OCI-LY3 (cell line): ENCODE results near the gene KMT5B.

Experiments
- H2AFZ ChIP-seq: fragments of 200-600, 300-600 bp; shearing (Covaris generic); 2 replicates; pipeline ENCODE4 v1.6.0; 2014; ENCODE audit warnings: antibody characterized with exemption, low read depth, low read length
- H3K27ac ChIP-seq: fragments of 200-600, 300-600 bp; sonication (generic); 2 replicates; pipeline ENCODE4 v1.5.1; 2014; ENCODE audit warnings: mild to moderate bottlenecking, low read length, moderate library complexity, mixed read lengths
- H3K27me3 ChIP-seq: fragments of 200-600, 300-600 bp; sonication (generic); 2 replicates; pipeline ENCODE4 v1.6.1; 2014; ENCODE audit warnings: low read depth, low read length, mixed read lengths
- H3K36me3 ChIP-seq: fragments of 200-600, 300-600 bp; sonication (generic); replicated peaks from 2 replicates; pipeline ENCODE3; 2014; ENCODE audit warnings: low read depth, low read length, mixed read lengths
- H3K4me1 ChIP-seq: fragments of 300-600, 200-600 bp; sonication (generic); 2 replicates; pipeline ENCODE4 v1.6.1; 2014; ENCODE audit warnings: low read length, mixed read lengths
- H3K4me2 ChIP-seq: fragments of 200-600, 300-600 bp; sonication (generic); 2 replicates; pipeline ENCODE4 v1.6.1; 2014; ENCODE audit warnings: low read length, mixed read lengths
- H3K4me3 ChIP-seq: fragments of 300-600, 200-600 bp; sonication (generic); 2 replicates; pipeline ENCODE4 v1.5.1; 2014; ENCODE audit warnings: antibody characterized with exemption, mild to moderate bottlenecking, low read length, moderate library complexity
- H3K79me2 ChIP-seq: fragments of 300-600, 200-600 bp; shearing (Covaris generic); 2 replicates; pipeline ENCODE4 v1.6.1; 2014; ENCODE audit warnings: mild to moderate bottlenecking, low read length, mixed read lengths
- H3K9ac ChIP-seq: fragments of 300-600, 200-600 bp; shearing (Covaris generic); 2 replicates; pipeline ENCODE4 v1.6.0; 2014; ENCODE audit warnings: mild to moderate bottlenecking, low read length, moderate library complexity
- H3K9me3 ChIP-seq: fragments of 200-600, 300-600 bp; shearing (Covaris generic); 2 replicates; pipeline ENCODE4 v1.6.1; 2014; ENCODE audit warnings: low read length, mixed read lengths; ENCODE audit not compliant: insufficient read depth
- H4K20me1 ChIP-seq: fragments of 200-600, 300-600 bp; sonication (generic); 2 replicates; pipeline ENCODE4 v1.6.1; 2016; ENCODE audit warnings: low read length, mixed read lengths; ENCODE audit not compliant: insufficient read depth
- EZH2phosphoT487 ChIP-seq: fragments of 200-600 bp; shearing (Covaris generic); IDR thresholded peaks from 2 replicates; pipeline ENCODE4 v1.6.1; 2018; ENCODE audit warnings: antibody characterized with exemption, mixed run types, low read depth
- TF ChIP-seq, protein P1 (sequence below): fragments of 200-600, 300-600 bp; sonication (generic); IDR thresholded peaks from 2 replicates; pipeline ENCODE4 v1.5.1; 2014; ENCODE audit warnings: antibody characterized with exemption, low read length, low read depth

KMT5B gene

DNA sequence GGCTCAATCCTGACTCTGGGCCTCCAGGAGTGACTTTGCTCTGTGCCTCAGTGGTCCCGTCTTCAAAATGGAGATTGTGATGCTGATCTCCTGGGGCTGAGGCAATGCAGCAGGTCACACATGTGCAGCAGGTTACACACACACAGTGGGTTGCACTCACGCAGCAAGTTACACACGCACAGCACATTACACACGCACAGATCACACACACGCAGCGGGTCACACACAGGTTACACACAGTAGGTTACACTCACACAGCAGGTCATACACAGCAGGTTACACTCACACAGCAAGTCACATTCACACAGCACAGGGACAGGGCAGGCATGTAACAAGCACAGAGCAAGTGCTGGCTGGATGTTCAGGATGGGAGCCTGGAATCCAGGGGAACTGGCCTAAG is 47.4 kb upstream of the KMT5B start:
- no peak overlapping the region for H3K4me3 ChIP-seq
- H2AFZ ChIP-seq: no peak overlapping the region
- H3K9me3 ChIP-seq: no peaks in the 10 kb centered on the region
- no peaks in the 10 kb centered on the region; the same call in 1 of the 2 replicates for H4K20me1 ChIP-seq
- peaks cover 52% of the 10 kb centered on the region for H3K36me3 ChIP-seq
- H3K4me1 ChIP-seq: peaks cover 8% of the 10 kb centered on the region
- no peak for TF ChIP-seq EZH2phosphoT487
- TF ChIP-seq, protein P1, sequence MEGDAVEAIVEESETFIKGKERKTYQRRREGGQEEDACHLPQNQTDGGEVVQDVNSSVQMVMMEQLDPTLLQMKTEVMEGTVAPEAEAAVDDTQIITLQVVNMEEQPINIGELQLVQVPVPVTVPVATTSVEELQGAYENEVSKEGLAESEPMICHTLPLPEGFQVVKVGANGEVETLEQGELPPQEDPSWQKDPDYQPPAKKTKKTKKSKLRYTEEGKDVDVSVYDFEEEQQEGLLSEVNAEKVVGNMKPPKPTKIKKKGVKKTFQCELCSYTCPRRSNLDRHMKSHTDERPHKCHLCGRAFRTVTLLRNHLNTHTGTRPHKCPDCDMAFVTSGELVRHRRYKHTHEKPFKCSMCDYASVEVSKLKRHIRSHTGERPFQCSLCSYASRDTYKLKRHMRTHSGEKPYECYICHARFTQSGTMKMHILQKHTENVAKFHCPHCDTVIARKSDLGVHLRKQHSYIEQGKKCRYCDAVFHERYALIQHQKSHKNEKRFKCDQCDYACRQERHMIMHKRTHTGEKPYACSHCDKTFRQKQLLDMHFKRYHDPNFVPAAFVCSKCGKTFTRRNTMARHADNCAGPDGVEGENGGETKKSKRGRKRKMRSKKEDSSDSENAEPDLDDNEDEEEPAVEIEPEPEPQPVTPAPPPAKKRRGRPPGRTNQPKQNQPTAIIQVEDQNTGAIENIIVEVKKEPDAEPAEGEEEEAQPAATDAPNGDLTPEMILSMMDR: no peak
- H3K9ac ChIP-seq: no peak overlapping the region
- H3K27ac ChIP-seq: no peak overlapping the region
- no peaks in the 10 kb centered on the region for H3K27me3 ChIP-seq
- peaks cover 9% of the 10 kb centered on the region for H3K79me2 ChIP-seq
- no peak overlapping the region for H3K4me2 ChIP-seq

DNA sequence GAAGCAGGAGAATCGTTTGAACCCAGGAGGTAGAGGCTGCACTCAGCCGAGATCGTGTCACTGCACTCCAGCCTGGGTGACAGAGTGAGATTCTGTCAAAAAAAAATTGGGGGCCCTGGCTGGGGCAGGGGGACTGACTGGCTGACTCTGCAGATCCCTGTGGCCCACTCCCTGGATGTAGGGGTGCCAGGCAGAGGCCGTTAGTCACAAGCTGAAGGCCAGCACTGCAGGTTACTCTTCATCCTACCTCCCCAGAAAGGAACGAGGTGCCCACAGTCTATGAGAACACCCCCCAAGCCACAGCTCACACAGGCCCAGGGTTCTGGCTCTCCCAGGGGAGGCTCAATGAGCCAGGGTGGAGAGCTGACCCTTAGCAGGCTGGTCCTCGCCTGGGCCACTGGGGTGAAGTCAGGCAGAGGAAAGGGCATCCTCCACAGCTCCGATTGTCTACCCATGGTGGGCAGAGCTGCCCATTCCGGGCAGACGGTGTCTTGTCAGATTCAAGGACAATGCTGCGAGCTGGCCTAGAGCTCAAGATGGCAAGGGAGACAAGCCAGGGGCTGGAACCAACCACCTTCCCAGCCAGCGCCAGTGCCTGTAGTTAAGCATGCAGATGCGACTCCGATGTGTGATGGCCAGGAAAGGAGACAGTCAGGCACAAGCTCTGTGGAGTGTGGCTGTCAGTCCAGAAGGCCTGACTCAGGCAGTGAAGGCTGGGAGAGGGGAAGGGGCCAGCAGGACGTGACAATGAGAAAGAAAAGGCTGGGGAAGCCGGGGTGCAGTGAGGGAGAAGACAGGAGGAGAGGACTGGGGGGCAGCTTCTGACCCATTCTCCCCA is 46.2 kb upstream of the KMT5B start:
- TF ChIP-seq EZH2phosphoT487: no peak
- TF ChIP-seq, protein P1: no peak
- H3K27me3 ChIP-seq: no peaks in the 10 kb centered on the region
- H3K4me2 ChIP-seq: no peak overlapping the region
- no peak overlapping the region for H2AFZ ChIP-seq
- H3K36me3 ChIP-seq: peaks cover 42% of the 10 kb centered on the region
- H3K4me1 ChIP-seq: peaks cover 7% of the 10 kb centered on the region
- no peak overlapping the region for H3K27ac ChIP-seq
- H3K4me3 ChIP-seq: no peak overlapping the region
- H3K79me2 ChIP-seq: no peaks in the 10 kb centered on the region
- H3K9me3 ChIP-seq: no peaks in the 10 kb centered on the region
- no peaks in the 10 kb centered on the region; the same call in 1 of the 2 replicates for H4K20me1 ChIP-seq
- no peak overlapping the region for H3K9ac ChIP-seq

DNA sequence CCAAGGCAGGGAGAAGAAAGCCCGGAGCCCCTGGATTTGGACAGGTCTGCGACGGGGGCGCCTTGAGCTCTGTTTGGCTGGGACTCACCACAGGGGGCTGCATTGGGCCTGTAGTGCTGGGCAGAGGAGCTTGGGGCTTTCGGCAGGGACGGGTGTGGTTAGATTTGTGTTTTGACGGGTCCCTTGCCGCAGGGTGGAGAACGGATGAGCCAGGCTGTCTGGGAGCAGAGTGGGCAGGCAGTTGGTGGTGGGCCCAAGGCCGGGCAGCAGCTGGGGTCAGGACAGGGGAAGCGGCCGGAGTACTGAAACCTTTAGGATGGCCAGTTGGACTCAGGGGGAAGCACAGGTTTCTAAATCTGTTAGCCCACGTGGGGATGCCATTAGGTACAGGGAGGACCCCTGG is 45.3 kb upstream of the KMT5B start:
- H2AFZ ChIP-seq: no peak overlapping the region
- H3K4me3 ChIP-seq: no peak overlapping the region
- no peak overlapping the region for H3K9ac ChIP-seq
- H3K4me1 ChIP-seq: peaks cover 7% of the 10 kb centered on the region
- no peaks in the 10 kb centered on the region for H3K9me3 ChIP-seq
- no peak overlapping the region for H3K4me2 ChIP-seq
- H3K27ac ChIP-seq: no peak overlapping the region
- TF ChIP-seq, protein P1: no peak
- TF ChIP-seq EZH2phosphoT487: no peak
- no peaks in the 10 kb centered on the region; the same call in 1 of the 2 replicates for H4K20me1 ChIP-seq
- H3K79me2 ChIP-seq: no peaks in the 10 kb centered on the region
- no peaks in the 10 kb centered on the region for H3K27me3 ChIP-seq
- peaks cover 35% of the 10 kb centered on the region for H3K36me3 ChIP-seq

DNA sequence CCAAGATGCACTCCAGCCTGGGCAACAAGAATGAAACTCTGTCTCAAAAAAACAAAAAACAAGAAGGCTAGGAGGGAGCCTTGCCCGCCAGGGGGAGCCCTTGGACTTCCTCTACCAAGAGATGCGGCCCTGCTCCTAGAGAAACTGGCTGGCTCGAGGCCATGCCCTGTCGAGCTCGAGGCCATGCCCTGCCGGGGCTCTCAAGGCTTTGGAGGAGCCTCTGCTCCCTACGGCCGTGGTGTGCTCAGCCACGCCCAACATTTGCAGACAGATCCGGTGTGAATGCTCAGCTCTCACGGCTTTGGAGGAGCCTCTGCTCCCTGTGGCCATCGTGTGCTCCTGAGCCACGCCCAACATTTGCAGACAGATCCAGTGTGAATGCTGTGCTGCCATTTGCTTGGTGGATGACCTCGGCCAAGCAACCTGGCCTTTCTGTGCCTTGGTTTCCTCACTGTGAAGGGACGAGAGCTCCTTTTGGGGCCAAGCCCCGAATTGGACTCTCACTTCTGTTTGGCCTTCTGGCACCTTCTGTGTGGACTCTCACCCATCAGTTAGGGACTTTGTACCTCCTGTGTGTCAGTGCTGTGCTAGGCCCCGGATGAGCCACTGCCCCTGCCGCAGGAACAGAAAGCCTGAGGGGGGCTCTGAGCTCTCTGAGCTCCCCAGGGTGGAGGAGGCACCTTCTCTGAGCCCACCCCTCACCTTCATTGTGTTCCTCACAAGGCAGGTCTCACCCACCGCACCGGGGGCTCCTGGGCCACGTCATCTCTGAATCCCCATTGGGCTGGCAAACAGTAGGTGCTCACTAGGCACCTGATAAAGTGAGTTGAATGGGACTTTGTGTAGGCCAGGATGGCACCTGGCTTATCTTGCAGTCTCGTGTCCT is 44.6 kb upstream of the KMT5B start:
- Histone ChIP-seq H3K36me3 (peaks cover 28% of the 10 kb centered on the region), H3K9me3 (no peaks in the 10 kb centered on the region), H3K79me2 (no peaks in the 10 kb centered on the region), H3K4me1 (peaks cover 7% of the 10 kb centered on the region), H3K27ac (no peak overlapping the region), H4K20me1 (no peaks in the 10 kb centered on the region; the same call in 1 of the 2 replicates), H3K4me3 (peak overlapping the region; percentile 28), H3K27me3 (no peaks in the 10 kb centered on the region), H3K4me2 (peak overlapping the region; percentile 68), H2AFZ (peak overlapping the region; percentile 91), H3K9ac (peak overlapping the region; percentile 28; the same call in 1 of the 2 replicates)
- no peak for TF ChIP-seq EZH2phosphoT487
- TF ChIP-seq, protein P1: peak; percentile 88
